Measurements from ENCODE around the gene GPX3. TPM values are rescaled to one million over a fixed set of nuclear protein-coding genes. Genes with fewer than 3 reads are reported as not detected.

Gene GPX3
- total RNA-seq, 2 experiments from 2014 or later: not detected

DNA sequence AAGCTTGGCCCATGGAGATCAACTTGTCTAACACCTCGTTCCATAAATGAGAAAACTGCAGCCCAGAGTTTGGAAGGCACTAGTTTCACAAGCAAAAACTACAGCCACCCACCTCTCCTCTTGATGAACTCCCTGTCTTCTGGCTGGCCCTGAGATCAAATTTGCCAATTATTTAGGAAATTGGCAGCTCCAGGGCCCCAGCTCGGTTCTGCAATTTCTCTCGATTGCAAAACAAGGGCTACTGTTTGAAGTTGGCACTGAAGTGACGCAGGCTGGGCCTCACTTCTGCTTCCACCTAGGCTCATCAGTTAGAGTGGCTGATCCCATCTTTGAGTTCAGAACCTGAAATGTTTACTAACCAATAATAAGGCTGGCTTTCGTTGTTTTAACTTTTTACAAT, 3.7 kb upstream of the GPX3 start:
- no peak overlapping the region for H3K4me3 Mint-ChIP-seq
- ATAC-seq: no peak
- DNase-seq: no peak
- ChIA-PET CTCF (interaction anchor here (1.2 kb wide), 1 partner anchor 99 kb away, joined by 3 read pairs; no protein-coding TSS in a partner anchor), POLR2A (no interaction called here)
- H3K27ac Mint-ChIP-seq: no peak overlapping the region
- no peaks in the 10 kb centered on the region for H3K9me3 Mint-ChIP-seq (ENCODE audit: insufficient read depth)
- H3K27me3 Mint-ChIP-seq (ENCODE audit: low read depth): peaks cover 11% of the 10 kb centered on the region
- H3K4me1 Mint-ChIP-seq (ENCODE audit: low read depth): peaks cover 20% of the 10 kb centered on the region
- H3K36me3 Mint-ChIP-seq (ENCODE audit: low read depth): peaks cover 10% of the 10 kb centered on the region

DNA sequence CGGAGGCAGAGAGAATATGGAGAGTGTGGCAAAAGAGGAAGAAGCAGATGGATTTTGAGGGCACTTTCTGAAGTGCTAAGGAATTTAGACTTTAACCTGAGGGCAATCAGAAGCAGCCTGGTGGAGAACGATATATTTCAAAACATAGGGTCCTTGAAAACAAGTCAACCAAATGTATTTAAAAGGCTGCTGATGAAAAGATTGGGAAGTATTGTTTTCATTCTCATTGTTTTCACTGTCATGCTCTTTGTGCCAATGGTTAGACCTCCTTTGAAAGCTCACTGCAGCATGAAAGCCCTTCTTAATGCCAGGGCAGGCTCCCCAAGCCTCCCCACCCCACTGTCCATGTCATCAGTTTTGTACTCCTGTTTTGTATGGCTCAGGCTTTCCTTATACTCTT, 2.5 kb upstream of the GPX3 start:
- H3K9me3 Mint-ChIP-seq (ENCODE audit: insufficient read depth): no peaks in the 10 kb centered on the region
- ChIA-PET POLR2A (no interaction called here), CTCF (no interaction called here)
- no peak overlapping the region for H3K4me3 Mint-ChIP-seq
- H3K4me1 Mint-ChIP-seq (ENCODE audit: low read depth): peaks cover 20% of the 10 kb centered on the region
- peaks cover 12% of the 10 kb centered on the region for H3K36me3 Mint-ChIP-seq (ENCODE audit: low read depth)
- ATAC-seq (no peak), DNase-seq (no peak)
- H3K27me3 Mint-ChIP-seq (ENCODE audit: low read depth): peaks cover 11% of the 10 kb centered on the region
- H3K27ac Mint-ChIP-seq: no peak overlapping the region

DNA sequence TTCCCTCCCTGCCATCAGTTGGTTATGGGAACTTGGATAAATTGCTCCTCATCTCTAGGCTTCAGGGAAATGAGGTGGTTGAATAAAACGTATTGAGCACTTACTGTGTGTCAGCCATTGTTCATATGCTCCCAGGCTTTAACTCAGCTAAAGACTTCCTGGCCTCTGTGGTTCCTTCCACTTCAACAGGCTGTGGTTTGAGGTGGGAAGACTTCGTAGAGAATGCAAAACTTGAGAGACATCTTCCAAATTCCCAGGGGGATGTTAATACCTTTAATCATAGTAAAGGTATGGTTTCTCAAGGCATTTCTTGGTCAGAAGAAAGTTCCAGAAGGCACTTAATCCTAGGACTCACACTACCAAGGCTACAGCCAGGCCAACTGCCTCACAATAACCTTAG, 1.5 kb upstream of the GPX3 start:
- no peak overlapping the region for H3K4me3 Mint-ChIP-seq
- peaks cover 20% of the 10 kb centered on the region for H3K4me1 Mint-ChIP-seq (ENCODE audit: low read depth)
- no peak overlapping the region for H3K27ac Mint-ChIP-seq
- ChIA-PET CTCF (no interaction called here), POLR2A (interaction anchor here (0.8 kb wide), 1 partner anchor 495 kb away, joined by 3 read pairs; no protein-coding TSS in a partner anchor)
- H3K9me3 Mint-ChIP-seq (ENCODE audit: insufficient read depth): no peaks in the 10 kb centered on the region
- H3K36me3 Mint-ChIP-seq (ENCODE audit: low read depth): peaks cover 12% of the 10 kb centered on the region
- ATAC-seq: no peak
- no peak for DNase-seq
- peaks cover 11% of the 10 kb centered on the region for H3K27me3 Mint-ChIP-seq (ENCODE audit: low read depth)

DNA sequence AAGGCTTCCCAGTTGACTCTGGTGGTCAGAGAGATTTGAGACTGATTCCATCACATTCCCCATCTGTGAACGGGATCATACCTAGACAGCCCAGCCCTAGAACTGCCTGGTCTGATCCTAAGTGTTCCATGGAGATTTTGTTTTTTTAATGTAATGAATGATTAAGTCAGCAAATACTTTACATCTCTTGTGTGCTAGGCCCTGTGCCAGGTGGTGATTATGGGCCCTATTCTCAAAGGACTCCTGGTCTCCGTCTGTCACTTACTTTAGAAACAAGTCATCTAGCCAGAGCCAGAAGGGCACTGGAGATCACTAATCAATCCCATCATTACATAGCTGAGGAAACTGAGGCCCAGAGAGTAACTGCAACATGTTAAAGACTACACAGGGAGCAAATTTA, 1.1 kb upstream of the GPX3 start:
- ATAC-seq (no peak), DNase-seq (no peak)
- CTCF ChIA-PET: no interaction called here
- Mint-ChIP-seq H3K9me3 (ENCODE audit: insufficient read depth) (no peaks in the 10 kb centered on the region), H3K27ac (no peak overlapping the region), H3K36me3 (ENCODE audit: low read depth) (peaks cover 12% of the 10 kb centered on the region), H3K27me3 (ENCODE audit: low read depth) (peaks cover 11% of the 10 kb centered on the region), H3K4me1 (ENCODE audit: low read depth) (peaks cover 20% of the 10 kb centered on the region), H3K4me3 (no peak overlapping the region)
- POLR2A ChIA-PET: interaction anchor here (0.8 kb wide), 1 partner anchor 495 kb away, joined by 3 read pairs; no protein-coding TSS in a partner anchor

DNA sequence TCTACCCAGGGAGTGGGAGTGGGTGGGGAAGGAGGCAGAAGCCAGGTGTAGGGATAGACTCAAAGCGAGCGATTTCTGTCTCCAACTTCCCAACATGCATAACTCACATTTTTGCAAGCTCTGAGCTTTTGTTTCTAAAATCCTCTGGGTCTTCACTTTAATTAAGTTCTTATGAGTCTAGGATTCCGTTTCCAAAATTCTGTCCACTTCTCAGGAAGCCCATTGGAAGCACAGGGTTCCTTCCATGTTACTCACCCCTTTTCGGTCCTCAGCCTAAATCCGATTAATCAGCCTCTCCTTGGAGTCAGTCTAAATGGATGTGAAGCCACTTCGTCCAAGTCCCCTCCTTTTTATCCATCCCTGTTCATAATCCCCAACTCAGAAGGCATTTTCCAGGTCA, 1.4 kb downstream of the GPX3 start:
- H3K4me3 Mint-ChIP-seq: no peak overlapping the region
- H3K27ac Mint-ChIP-seq: no peak overlapping the region
- no peak for DNase-seq
- peaks cover 11% of the 10 kb centered on the region for H3K27me3 Mint-ChIP-seq (ENCODE audit: low read depth)
- ChIA-PET CTCF (no interaction called here), POLR2A (no interaction called here)
- no peak for ATAC-seq
- peaks cover 15% of the 10 kb centered on the region for H3K36me3 Mint-ChIP-seq (ENCODE audit: low read depth)
- H3K4me1 Mint-ChIP-seq (ENCODE audit: low read depth): peaks cover 20% of the 10 kb centered on the region
- H3K9me3 Mint-ChIP-seq (ENCODE audit: insufficient read depth): no peaks in the 10 kb centered on the region

DNA sequence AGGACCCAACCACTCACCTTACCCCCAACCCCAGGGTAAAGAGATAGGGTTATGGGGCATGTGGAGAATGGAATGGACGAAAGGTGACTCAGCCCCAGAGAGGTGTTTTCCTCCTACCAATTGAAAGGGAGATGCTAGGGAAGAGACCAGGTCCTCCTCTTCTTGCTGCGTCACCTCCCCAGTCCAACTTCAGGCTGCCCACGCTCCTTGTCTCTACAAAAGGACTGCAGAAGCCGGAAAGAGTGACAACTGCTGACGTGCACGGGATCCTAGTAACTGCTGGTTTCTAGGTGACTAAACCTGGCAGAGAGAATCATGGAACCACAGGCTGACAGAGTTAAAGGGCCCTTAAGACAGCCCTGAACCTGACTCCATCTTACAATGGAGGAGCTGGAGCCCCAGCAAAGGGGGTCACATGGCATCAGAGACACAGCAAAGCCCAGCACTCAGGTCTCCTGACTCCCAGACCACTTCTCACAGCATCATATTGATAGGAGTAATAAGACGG, 2.2 kb downstream of the GPX3 start:
- no peaks in the 10 kb centered on the region for H3K9me3 Mint-ChIP-seq (ENCODE audit: insufficient read depth)
- no peak overlapping the region for H3K27ac Mint-ChIP-seq
- H3K27me3 Mint-ChIP-seq (ENCODE audit: low read depth): peaks cover 11% of the 10 kb centered on the region
- POLR2A ChIA-PET: no interaction called here
- no peak for DNase-seq
- H3K4me1 Mint-ChIP-seq (ENCODE audit: low read depth): peaks cover 20% of the 10 kb centered on the region
- H3K4me3 Mint-ChIP-seq: no peak overlapping the region
- peaks cover 17% of the 10 kb centered on the region for H3K36me3 Mint-ChIP-seq (ENCODE audit: low read depth)
- CTCF ChIA-PET: no interaction called here
- no peak for ATAC-seq

DNA sequence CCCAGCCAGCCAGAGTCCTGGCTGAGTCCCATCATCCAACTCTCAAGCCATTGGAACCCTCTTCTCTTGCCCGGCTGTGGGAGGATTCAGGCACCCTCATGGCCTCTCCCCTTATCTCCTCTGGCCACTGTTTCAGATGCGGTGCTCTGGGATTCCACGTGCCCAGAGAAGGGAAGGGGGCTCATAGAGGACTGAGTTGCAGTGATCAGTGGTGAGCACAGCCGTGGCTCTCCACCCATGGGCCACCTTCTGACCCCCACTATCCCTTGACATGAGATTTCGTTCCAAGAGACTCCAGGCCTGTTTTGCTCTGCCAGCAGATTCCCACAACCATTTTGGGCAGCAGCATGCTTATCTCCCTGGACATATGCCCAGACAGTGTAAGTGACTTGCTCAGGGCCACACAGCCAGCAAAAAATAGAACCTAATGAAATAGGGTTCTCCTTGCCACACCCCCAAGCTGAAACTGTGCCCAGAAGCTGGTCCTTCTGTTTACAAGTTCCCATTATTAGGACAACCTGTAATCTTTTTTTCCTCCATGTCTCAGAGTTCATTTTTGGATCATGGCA, 2.7 kb downstream of the GPX3 start:
- no peak for ATAC-seq
- no peak overlapping the region for H3K4me3 Mint-ChIP-seq
- no peak overlapping the region for H3K27ac Mint-ChIP-seq
- no peak for DNase-seq
- peaks cover 20% of the 10 kb centered on the region for H3K4me1 Mint-ChIP-seq (ENCODE audit: low read depth)
- CTCF ChIA-PET: no interaction called here
- POLR2A ChIA-PET: no interaction called here
- H3K36me3 Mint-ChIP-seq (ENCODE audit: low read depth): peaks cover 18% of the 10 kb centered on the region
- H3K27me3 Mint-ChIP-seq (ENCODE audit: low read depth): peaks cover 11% of the 10 kb centered on the region
- H3K9me3 Mint-ChIP-seq (ENCODE audit: insufficient read depth): no peaks in the 10 kb centered on the region

DNA sequence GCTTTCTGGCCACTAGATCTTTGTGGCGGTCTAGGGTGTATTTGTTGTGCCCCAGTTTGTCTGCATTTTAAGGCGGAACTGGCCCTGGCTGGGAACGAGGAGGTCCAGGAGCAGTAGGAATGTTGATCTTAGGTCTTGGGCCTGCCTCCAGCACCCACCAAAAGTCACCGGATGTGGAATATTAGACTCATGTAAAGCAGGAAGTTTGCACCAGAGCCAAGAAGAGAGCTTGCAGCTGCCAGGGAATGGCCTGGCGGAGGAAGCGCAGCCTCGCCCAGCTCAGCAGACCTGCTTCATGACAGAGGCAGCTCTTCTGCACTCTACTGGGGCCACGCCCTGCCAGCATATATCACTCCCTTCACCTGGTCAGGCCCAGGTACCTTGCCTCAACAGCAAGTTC, 3.3 kb downstream of the GPX3 start:
- DNase-seq: no peak
- H3K4me1 Mint-ChIP-seq (ENCODE audit: low read depth): peaks cover 18% of the 10 kb centered on the region
- H3K9me3 Mint-ChIP-seq (ENCODE audit: insufficient read depth): no peaks in the 10 kb centered on the region
- peaks cover 11% of the 10 kb centered on the region for H3K27me3 Mint-ChIP-seq (ENCODE audit: low read depth)
- peaks cover 23% of the 10 kb centered on the region for H3K36me3 Mint-ChIP-seq (ENCODE audit: low read depth)
- ATAC-seq: no peak
- POLR2A ChIA-PET: no interaction called here
- CTCF ChIA-PET: no interaction called here
- H3K27ac Mint-ChIP-seq: no peak overlapping the region
- no peak overlapping the region for H3K4me3 Mint-ChIP-seq

DNA sequence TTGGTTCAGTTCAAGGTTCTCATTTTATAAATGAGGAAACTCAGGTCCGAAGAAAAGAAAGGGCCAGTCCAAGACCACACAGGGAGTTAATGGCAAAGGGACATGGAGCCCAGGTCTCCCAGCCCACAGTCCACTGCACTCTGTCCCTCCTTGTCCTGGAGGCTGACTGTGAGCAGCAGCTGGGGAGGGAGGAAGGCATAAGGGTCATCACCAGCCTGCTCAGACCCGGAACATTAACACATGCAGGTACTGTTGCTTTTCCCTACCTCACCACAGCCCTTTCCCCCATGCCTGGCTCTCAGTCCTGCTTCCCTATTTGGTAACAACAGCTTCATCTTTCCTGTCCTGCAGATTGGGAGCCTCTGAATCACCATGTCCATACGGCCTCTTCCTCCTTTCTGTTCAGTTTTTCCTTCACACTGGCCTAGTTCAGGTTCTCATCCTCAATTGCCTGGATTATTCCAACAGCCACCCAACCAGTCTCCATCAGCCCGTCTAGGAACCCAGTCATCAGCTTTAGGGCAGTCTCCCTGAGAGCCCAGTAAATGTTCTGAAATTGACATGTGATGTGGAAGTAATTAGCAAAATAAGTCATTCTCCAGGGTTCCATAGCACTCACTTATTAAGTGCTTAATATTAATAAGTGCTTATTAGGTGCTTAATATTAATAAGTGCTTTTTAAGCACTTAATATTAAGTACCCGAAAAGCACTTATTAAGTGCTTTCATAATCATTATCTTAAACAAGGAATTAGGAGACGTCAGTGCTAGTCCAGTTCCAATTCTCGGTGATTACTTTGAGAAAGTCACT, 4.3 kb downstream of the GPX3 start:
- ChIA-PET CTCF (no interaction called here), POLR2A (no interaction called here)
- Mint-ChIP-seq H3K4me1 (ENCODE audit: low read depth) (peaks cover 9% of the 10 kb centered on the region), H3K27ac (no peak overlapping the region), H3K27me3 (ENCODE audit: low read depth) (peaks cover 8% of the 10 kb centered on the region), H3K9me3 (ENCODE audit: insufficient read depth) (no peaks in the 10 kb centered on the region), H3K4me3 (no peak overlapping the region), H3K36me3 (ENCODE audit: low read depth) (peaks cover 25% of the 10 kb centered on the region)
- no peak for DNase-seq
- no peak for ATAC-seq

DNA sequence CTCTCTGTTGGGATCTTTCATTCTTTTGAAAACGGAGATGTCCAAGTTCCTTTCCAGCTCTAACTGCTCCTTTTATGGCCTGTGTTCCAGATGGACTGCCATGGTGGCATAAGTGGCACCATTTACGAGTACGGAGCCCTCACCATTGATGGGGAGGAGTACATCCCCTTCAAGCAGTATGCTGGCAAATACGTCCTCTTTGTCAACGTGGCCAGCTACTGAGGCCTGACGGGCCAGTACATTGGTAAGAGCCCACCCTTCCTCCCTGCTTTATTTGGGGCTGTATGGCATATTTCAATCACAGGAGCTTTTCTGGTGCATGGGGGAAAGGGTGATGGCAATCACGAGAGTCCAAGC, 4.8 kb downstream of the GPX3 start:
- CTCF ChIA-PET: no interaction called here
- H3K36me3 Mint-ChIP-seq (ENCODE audit: low read depth): peaks cover 30% of the 10 kb centered on the region

DNA sequence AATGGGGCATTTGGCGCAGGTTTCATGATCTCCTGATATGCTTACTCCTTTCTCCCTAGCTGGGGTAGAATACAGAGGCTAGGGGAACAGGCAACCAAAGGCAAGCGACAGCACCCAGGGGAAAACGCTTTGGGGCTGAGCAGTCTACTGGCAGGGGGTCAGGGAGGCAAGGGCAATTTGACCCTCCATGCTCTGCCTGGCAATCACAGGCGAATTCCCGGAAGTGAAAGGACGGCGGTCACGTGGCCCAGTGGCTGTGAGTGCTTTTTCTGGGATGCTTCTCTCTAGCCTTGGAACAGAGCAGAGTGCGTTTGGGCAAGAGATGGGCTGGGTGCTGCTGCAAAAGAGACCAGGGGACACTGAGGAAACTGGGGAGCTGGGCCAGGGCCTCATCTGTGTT, 5.7 kb downstream of the GPX3 start:
- CTCF ChIA-PET: no interaction called here
- H3K4me3 Mint-ChIP-seq: no peak overlapping the region
- peaks cover 32% of the 10 kb centered on the region for H3K36me3 Mint-ChIP-seq (ENCODE audit: low read depth)
- no peak overlapping the region for H3K27ac Mint-ChIP-seq
- ATAC-seq: no peak
- H3K27me3 Mint-ChIP-seq (ENCODE audit: low read depth): peaks cover 2% of the 10 kb centered on the region
- POLR2A ChIA-PET: no interaction called here
- DNase-seq: no peak
- no peaks in the 10 kb centered on the region for H3K9me3 Mint-ChIP-seq (ENCODE audit: insufficient read depth)
- peaks cover 2% of the 10 kb centered on the region for H3K4me1 Mint-ChIP-seq (ENCODE audit: low read depth)

More for the DNA sequence above, 4.8 kb downstream of the GPX3 start:
- ATAC-seq (no peak), DNase-seq (no peak)
- Mint-ChIP-seq H3K4me1 (ENCODE audit: low read depth) (peaks cover 7% of the 10 kb centered on the region), H3K27ac (no peak overlapping the region), H3K4me3 (no peak overlapping the region), H3K9me3 (ENCODE audit: insufficient read depth) (no peaks in the 10 kb centered on the region), H3K27me3 (ENCODE audit: low read depth) (peaks cover 5% of the 10 kb centered on the region)
- POLR2A ChIA-PET: no interaction called here

DNA sequence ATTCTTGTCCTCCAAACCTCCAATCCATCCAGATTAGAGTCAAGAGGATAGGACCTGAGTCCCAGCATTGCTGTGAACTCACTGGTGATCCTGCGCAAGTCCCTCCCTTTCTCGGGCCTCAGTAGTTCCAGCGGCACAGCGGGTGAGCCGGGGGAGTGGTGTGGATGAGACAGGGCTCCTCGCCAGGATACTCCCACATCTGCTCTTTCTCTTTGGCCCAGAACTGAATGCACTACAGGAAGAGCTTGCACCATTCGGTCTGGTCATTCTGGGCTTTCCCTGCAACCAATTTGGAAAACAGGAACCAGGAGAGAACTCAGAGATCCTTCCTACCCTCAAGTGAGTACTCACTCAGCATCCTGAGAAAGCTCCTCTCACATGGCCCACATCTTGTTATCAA, 6.3 kb downstream of the GPX3 start:
- CTCF ChIA-PET: no interaction called here
- DNase-seq: no peak
- Mint-ChIP-seq H3K4me1 (ENCODE audit: low read depth) (no peaks in the 10 kb centered on the region), H3K36me3 (ENCODE audit: low read depth) (peaks cover 34% of the 10 kb centered on the region), H3K9me3 (ENCODE audit: insufficient read depth) (no peaks in the 10 kb centered on the region), H3K27me3 (ENCODE audit: low read depth) (no peaks in the 10 kb centered on the region), H3K27ac (no peak overlapping the region), H3K4me3 (no peak overlapping the region)
- no peak for ATAC-seq
- POLR2A ChIA-PET: interaction anchor here (0.6 kb wide), 1 partner anchor 43 kb away, joined by 3 read pairs; no protein-coding TSS in a partner anchor

All from activated CD8-positive, alpha-beta T cell treated with anti-CD3 and anti-CD28 coated beads, Interleukin-2, amount 10 ng/mL, durations not matched to agents 7 days and 5 days (primary cell).